Suppressor macrophage treated with lipopolysaccharide for 4 hours (primary cell): ENCODE data around the gene TRPM7.
"Not testable (repeated sequence)": the region's sequence is repeated elsewhere in the genome, so short reads cannot be mapped to it uniquely, and the experiment has no call there.

Experiments used
- DNase-seq: peaks from one replicate; pipeline ENCODE4 v3.0.0-alpha.2; 2020

The TRPM7 gene

DNA sequence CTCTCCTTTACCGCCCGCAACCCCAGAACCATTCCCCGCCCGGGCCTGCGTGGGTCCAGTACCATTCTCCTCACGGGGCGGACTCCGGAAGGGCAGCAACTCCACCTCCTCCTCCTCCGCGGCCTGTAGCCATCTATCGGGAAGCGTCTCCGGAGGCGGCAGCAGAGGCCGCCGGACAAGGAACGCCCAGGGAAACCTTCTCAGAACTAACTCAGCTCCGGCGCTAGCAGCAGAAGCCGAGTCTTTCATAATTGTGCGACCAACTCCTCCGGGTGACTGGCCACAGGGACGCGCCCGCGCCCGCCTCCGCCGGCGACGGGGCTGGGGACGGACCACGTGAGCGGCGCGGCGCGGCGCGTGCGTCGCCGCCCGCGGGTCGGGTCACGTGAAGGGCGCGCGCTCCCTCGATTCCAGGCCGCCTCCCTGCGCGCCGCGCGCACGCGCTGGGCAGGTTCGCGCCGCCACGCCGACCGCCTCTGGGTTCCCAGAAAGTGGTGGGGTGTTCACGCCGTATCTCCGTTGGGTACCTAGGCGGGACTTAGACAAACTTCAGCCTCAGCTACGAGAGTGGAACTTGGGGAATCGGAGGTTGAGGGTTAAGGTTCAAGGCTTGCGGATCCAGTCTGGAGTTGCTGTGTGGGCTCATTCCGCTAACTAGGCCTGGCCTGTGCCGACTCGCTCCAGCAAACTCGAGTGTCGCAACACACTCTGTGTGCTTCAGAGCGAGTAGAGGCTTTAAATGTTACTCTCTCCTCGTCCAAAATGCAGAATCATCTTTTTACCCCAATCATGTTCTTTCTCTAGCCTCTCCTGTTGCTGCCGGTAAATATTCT lies at the start of gene TRPM7:
TRPM7 (minus strand) TSS at position 329 of the 833 bp plus-strand sequence; CDS start at position 65, 264 bp downstream.
- DNase-seq, result peak; percentile 95

DNA sequence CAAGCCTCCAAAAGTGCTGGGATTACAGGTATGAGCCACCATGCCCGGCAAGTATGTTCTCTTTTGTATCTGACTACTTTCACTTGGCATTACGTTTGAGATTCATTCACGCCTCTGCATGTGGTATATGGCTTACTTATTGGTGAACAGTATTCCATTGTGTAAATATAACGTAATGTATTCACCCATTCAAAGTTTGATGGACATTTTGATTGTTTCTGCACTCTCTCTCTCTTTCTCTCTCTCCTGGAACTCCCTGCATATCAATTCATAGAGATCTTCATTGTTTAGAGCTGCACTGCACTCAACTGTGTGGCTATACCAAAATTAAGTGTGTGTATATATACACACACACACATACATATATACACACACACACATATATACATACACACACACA lies 48.6 kb upstream of the TRPM7 start:
- DNase-seq, result no peak

DNA sequence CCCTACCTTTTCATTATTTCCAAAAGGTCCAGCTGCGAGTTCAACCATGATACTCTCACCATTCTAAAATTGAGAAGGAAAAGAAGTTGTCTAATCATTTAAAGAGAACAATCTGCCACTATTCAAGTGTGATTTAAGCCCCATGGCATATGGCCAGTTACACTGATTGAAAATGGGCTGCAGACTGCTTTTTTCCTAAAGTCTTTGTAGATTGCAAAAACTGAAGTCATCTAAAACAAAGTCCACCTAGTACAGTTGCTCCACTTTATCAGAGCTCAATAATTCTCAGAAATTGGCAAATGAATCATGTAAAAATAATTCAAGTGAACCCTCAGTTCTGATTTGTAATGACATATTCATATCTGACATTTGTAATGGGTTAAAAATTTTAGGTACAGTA lies 39.7 kb upstream of the TRPM7 start:
- DNase-seq, result no peak

DNA sequence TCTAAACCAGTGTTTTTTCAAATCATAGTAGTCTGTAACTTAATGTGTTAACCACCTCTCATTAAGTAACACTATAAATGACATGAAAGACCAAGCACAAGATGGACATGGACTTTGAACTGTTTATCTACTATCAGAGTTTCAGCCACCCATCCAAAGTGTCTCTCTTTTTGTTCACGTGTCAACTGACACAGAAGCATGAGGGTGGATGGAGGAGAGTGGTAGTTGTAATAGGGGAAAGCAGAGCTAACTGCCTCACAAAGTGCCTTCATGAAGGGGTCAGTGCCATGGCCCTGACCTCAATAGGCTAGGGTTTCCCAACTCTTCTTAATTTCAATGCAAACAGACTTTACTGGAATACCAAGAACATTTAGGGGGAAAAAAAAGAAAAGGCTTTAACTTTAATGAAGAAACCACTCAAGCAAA lies 32.1 kb upstream of the TRPM7 start:
- DNase-seq, result no peak

DNA sequence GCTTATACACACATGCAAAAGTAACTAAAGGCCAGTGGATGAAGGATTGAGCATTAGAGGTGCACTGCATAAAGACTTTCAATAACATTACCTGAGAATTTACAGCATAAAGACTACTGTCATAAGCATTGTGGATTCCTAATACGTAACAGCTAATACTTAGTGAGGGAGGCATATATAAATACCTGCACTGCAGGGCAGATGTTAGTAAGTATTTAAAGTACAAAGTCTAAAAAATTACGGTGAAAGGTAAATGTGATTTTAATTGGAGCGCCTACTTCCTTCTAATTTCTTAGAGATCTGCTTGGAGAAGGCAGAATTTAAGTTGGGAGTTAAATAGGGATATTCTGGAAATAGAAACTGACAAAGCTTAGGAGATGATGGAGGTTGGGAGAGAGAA lies 25.4 kb upstream of the TRPM7 start:
- no peak for DNase-seq

GRCh38 chr15:50710585-50710984 lies 24.0 kb upstream of the TRPM7 start:
- DNase-seq, result no peak

DNA sequence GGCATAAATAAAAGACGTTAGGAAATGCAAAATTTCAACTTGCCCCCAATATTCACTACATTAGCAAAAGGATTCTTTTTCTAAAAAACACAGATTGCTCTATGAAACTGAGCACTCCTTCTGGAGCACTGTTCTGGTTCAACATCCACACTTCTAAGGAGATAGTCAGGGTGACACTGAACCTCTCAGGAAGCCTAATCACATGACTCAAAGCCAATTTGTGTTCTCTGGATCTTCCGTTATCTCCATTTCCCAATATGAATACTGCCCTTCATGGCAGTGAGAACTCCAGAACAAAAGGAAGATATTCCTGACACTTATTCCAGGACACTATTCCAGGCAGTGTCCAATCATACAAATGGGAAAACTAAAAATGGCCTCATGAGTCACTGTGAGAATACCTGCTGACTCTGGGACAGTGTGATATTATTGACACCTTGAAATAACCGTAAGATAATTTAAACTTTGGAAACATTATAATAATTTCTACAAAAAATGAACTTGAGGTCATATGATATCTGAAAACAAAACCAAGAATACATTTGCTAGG lies 21.4 kb upstream of the TRPM7 start:
- no peak for DNase-seq

- no peak for DNase-seq
Measured at GRCh38 chr15:50702762-50703334, 16.3 kb upstream of the TRPM7 start.

GRCh38 chr15:50698101-50698500 lies 11.5 kb upstream of the TRPM7 start:
- no peak for DNase-seq

DNA sequence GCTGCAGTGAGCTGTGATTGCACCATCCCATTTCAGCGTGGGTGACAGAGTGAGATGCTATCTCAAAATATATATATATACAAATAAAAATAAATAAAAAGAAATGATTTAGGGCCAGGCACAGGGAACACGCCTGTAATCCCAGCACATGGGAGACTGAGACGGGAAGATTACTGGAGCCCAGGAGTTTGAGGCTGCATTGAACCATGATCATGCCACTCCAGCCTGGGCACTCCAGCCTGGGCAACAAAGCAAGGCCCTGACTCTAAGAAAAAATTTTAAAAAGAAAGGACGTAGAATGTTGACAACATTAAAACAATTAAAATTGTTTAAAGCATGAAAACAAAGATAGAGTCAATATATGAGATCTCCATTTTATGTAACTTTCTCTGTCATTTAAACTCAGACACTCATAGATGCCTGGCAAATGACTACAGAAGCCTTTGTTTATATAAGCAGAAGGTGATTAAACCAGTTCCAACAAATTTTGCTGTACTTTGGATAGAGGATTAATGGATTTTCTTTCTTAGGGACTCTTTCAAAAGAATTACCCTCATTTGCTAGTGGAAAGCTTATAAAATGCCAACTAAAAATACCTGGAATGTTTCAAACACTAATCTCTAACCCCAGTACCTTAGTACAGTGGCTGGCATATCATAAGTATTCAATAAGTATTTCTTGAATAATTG lies 10.7 kb upstream of the TRPM7 start:
- no peak for DNase-seq

GRCh38 chr15:50694634-50695165 lies 8.1 kb upstream of the TRPM7 start:
- not testable (repeated sequence) for DNase-seq

DNA sequence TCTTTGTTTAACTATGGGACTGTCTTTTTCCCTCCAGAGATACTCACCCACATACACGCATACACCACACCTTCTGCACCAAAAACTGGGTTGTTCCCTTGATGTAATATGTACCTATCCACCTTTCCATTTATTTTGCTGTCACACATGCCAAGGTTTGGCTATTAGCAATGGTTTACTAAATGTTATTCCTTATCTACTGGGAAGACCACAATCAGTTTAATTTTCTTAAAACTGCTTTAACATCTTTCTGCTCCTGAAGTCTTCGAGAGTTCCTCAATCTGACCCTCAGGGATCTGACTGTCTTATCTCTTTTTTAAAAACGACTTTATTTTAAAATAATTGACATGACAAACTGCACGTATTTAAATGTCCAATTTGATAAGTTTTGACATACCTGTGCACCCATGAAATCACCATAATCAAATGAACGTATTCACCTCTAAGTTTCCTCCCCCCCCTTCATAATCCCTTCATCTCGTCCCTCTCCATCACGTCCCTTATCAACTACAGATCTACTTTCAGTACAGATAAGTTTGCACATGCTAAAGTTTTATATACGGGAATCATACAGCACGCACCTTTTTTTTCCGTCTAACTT lies 805 bp upstream of the TRPM7 start:
- DNase-seq, result no peak

DNA sequence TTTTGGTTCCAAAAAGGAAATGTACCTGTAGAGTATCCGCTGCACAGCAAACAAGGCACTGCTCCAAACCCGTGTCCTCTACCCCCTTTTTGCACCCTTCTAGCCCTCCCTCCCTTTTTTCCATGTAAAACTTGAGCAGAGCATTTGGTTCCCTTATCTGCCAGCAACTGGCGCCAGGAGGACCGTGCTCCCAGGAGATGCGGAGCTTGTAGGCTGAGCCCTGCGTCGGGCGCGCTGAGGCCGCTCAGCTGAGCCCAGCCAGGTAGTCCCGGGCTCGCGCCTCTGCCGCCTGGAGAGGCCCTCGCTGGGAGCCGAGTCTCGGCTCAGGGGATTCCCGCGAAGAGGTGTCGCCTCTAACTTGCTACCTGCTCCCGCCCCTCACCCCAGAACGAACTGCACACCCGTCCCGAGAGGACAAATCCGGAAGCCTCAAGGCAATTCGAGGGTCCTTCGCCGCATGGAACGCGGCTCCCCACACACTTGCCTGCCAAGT lies 575 bp downstream of the TRPM7 start:
- DNase-seq, result peak; percentile 53

DNA sequence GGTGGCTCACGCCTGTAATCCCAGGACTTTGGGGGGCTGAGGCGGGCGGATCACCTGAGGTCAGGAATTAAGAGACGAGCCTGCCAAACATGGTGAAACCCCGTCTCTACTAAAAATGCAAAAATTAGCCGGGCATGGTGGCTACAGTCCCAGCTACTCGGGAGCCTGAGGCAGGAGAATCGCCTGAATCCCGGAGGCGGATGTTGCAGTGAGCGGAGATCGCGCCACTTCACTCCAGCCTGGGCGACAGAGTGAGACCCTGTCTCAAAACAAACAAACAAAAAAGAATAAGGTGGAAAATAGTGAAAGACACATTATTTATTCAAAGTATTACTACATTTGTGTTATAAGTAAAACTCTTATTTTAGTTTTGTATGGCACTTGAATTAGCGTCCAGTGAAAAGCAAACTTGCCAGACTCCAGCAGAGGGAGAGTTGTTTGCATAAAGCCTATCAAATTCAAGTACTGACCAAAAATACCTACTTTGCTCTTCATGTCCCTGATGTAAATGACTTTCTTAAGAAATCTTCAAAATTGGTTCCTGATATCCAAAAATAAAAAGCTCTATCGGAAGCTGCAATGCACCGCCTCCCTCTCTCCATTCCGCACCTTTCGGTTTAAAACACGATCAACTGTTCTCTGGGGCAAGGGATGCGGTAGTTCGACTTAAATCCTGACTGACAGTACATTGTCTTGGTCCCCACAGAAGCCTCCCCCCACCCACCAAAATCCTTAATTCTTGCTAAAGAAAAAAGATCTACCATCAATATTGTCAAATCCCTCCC lies 1.2 kb downstream of the TRPM7 start:
- DNase-seq, result no peak

- no peak for DNase-seq
Measured at GRCh38 chr15:50681467-50681866, 5.1 kb downstream of the TRPM7 start.

DNA sequence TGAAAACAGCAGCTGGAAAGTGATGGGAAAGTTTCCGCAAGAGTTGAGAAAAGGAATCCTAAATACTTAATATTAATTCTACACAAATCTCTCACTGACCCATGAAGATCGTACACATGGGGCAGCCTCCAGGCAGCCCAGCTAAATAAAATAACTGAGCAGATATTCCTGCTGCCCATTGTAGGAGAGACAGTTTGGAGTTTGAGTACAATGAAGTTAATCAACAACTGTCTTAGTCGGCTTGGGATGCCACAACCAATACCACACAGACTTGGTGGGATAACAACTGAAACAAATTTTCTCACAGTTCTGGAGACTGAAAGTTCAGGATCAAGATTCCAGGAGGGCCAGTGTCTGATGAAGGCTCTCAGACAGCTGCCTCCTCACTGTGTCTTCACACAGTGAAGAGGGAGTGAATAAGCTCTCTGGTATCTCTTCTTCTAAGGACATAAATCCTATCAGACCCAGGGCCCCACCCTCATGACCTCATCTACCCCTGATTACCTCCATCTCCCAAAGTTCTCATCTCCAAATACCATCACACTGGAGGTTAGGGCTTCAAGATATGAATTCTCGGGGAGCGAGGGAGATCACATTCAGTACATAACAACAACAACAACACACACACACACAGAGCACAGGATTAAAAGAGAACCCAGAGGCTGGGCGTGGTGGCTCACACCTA lies 9.7 kb downstream of the TRPM7 start:
- DNase-seq, result no peak

DNA sequence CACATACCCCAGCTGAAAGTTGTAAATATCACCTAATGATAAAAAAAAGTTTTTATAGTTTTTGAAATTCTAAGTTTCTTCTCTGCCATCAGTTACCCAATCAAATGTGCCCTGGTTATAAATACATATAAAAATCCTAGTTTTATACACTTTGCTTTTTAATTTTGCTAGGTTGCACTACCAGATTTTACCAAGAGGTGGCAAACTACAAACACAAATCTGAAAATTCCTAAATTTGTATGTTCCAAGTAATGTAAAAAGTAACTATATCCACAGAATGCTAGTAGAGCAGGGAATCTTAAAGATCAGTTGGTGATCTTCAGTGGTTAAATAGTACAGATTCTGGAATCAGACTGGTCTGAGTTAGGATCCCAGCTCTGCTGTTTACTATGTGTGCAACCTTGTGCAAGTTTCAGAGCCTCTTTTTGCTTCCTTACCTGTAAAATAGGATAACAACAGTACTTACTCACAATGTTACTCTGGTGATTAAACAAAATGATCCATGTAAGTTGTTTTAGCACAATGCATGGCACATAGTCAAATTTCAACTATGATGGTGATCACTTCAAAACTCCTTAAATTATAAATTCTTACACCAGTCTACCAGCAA lies 11.0 kb downstream of the TRPM7 start:
- DNase-seq, result peak; percentile 46

GRCh38 chr15:50670115-50670514 lies 16.5 kb downstream of the TRPM7 start:
- no peak for DNase-seq

GRCh38 chr15:50669611-50670010 lies 17.0 kb downstream of the TRPM7 start:
- DNase-seq, result no peak

DNA sequence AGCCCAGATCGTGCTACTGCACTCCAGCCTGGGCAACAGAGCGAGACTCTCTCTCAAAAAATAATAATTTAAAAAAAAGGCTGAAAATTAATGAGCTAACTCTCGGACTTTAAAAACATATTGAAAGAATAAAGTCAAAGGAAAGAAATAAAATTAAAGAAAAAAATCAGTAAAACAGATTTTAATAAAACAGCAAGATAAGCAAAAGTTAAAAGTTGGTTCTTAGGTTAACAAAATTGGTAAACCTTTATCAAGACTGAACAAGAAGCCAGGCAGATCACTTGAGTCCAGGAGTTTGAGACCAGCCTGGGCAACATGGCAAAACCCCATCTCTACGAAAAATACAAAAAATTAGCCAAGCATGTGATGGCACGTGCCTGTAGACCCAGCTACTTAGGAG lies 20.7 kb downstream of the TRPM7 start:
- DNase-seq, result no peak

- no peak for DNase-seq
Measured at GRCh38 chr15:50655555-50655954, 31.0 kb downstream of the TRPM7 start.
